GM12892 (cell line): Measurements from ENCODE around the gene LCE1A.

Source experiments
- POLR2A ChIP-seq: IDR thresholded peaks from 2 replicates; pipeline ENCODE4 v1.6.1; 2011; ENCODE audit warnings: low read depth, low read length, control low read depth
- POLR2AphosphoS5 ChIP-seq: IDR thresholded peaks from 2 replicates; pipeline ENCODE4 v1.6.1; 2011; ENCODE audit warnings: low read depth, low read length, control low read depth

DNA sequence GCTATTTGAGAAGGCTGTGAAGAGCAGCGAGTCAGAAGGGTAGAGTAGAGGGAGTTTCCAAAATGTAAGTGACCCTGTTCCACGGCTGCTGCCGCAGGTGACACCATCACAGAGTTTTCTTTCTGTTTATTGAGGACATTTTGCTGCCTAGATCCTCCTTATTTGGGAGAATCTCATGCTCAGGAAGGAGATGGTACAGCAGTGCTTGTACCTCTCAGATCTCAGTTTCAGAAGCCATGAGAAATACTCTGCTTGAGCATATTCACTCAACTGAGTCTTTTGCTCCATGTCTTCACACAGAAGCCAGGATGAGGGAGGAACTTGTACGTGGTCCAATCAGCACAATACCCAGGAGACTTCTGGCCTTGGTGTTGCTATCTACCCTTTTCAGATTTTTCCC lies 34.1 kb downstream of the LCE1A start:
- TF ChIP-seq POLR2A (no peak), POLR2AphosphoS5 (no peak)
